GM12874 (cell line): ENCODE measurements around the gene ZNF853.

Experiments used
- TF ChIP-seq, protein P1 (sequence below): IDR thresholded peaks from 2 replicates; pipeline ENCODE4 v1.5.1; 2011; ENCODE audit warnings: low read depth, mild to moderate bottlenecking, control low read depth, low read length, moderate library complexity; ENCODE audit not compliant: insufficient read depth

Gene ZNF853

GRCh38 chr7:6652446-6653011 lies 37.1 kb downstream of the ZNF853 start:
- TF ChIP-seq, protein P1, sequence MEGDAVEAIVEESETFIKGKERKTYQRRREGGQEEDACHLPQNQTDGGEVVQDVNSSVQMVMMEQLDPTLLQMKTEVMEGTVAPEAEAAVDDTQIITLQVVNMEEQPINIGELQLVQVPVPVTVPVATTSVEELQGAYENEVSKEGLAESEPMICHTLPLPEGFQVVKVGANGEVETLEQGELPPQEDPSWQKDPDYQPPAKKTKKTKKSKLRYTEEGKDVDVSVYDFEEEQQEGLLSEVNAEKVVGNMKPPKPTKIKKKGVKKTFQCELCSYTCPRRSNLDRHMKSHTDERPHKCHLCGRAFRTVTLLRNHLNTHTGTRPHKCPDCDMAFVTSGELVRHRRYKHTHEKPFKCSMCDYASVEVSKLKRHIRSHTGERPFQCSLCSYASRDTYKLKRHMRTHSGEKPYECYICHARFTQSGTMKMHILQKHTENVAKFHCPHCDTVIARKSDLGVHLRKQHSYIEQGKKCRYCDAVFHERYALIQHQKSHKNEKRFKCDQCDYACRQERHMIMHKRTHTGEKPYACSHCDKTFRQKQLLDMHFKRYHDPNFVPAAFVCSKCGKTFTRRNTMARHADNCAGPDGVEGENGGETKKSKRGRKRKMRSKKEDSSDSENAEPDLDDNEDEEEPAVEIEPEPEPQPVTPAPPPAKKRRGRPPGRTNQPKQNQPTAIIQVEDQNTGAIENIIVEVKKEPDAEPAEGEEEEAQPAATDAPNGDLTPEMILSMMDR, result no peak

DNA sequence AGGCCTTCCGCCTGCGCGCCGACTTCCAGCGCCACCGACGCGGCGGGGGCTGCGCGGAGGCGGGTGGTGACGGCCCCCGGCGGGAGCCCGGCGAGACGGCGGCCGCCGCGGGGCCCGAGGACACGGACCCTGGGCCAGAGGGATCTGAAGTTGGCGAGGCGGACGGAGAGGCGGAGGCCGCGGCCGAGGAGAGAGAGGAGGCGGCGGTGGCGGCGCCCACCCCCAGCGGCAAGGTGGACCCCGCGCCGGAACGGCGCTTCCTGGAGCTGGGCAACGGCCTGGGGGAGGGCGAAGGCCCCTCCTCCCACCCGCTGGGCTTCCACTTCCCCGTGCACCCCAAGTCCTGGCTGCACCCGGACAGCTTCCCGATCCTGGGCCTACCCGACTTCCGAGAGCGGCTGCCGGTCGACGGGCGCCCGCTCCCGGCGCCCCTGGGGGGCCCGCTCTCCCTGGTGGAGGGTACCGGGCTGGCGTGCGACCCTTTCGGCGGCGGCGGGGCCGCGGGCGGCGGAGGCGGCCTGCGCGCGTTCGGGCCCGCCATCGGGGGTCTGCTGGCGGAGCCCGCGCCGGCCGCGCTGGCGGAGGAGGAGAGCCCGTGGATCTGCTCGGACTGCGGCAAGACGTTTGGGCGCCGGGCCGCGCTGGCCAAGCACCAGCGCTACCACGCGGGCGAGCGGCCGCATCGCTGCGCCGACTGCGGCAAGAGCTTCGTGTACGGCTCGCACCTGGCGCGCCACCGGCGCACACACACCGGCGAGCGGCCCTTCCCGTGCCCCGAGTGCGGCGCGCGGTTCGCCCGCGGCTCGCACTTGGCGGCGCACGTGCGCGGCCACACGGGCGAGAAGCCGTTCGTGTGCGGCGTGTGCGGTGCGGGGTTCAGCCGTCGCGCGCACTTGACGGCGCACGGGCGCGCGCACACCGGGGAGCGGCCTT lies 37.9 kb downstream of the ZNF853 start:
- TF ChIP-seq, protein P1, result no peak

DNA sequence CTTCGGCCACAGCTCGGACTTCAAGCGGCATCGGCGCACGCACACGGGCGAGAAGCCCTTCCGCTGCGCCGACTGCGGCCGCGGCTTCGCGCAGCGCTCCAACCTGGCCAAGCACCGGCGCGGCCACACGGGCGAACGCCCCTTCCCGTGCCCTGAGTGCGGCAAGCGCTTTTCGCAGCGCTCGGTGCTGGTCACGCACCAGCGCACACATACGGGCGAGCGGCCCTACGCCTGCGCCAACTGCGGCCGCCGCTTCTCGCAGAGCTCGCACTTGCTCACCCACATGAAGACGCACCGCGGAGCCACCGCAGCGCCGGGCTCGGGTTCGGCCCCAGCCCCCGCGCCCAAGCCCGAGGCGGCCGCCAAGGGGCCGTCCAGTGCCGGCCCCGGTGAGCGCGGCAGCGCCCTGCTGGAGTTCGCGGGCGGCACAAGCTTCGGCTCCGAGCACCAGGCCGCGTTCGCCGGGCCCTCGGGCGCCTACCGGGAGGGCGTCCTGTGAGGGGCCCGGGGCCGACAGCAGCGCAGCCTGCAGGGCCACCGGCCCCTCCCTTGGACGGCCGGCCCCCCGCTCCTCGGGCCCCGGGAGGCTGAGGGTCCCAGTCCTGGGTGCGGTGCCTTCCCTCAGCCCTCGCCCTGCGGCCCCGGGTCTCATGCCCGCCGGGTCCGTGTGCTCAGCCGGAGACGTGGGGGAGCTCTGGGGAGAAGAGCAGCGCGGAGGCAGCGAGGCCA lies 38.9 kb downstream of the ZNF853 start:
- TF ChIP-seq, protein P1, result no peak

GRCh38 chr7:6654842-6655610 lies 39.6 kb downstream of the ZNF853 start:
- TF ChIP-seq, protein P1, result no peak

DNA sequence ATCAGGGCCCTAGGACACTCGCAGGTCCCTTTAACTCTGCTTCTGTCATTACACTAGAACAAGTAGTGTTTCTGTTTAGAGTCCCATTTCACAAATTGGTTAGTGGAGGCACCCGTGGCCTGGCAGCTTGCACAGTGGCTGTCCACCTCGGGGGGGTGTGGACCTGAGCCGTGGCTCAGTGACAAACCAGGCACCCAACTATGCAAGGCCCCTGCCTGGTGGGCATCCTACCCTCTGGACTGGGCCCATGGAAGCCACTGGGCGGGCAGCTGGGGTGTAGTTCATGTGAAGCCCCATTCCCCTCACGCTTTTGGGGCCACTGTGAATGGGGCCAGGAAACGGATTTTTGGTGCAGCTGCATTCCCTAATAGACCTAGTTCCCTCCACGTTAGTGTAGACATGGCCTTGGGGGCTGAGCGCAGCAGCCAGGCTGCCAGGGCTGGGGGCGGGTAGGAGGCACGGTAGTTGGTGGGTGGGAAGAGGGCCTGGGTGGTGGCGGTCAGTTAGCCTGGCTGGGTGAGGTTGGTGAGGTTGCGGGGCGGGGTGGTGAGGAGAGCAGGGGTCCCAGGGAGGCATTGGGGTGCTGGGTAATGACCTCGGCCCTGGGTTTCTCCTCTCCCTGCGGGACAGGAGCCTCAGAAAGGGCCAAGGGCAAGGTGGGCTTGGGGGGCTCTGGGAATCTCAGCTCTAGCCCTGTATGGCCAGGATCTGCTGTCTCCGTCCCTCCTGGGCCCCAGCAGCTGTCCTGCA lies 40.4 kb downstream of the ZNF853 start:
- TF ChIP-seq, protein P1, result no peak

GRCh38 chr7:6656413-6656812 lies 41.0 kb downstream of the ZNF853 start:
- TF ChIP-seq, protein P1, result no peak
